GM18951 (cell line): ENCODE data around the gene ATRNL1.

Experiments used
- POLR2A ChIP-seq: IDR thresholded peaks from 4 replicates; pipeline ENCODE4 v1.6.1; 2011; ENCODE audit warnings: mild to moderate bottlenecking; ENCODE audit not compliant: insufficient read length, insufficient read depth; ENCODE audit errors: extremely low read depth
- in situ Hi-C: fragments of 300-500 bp; cut with MboI; formaldehyde crosslinking; loops from one replicate; pipeline ENCODE4 v1.12.0; 2022; ENCODE audit warnings: low sequenced_read_pairs, mixed read lengths, inconsistent platforms; ENCODE audit not compliant: unreplicated experiment

Gene ATRNL1

GRCh38 chr10:115903207-115903606 is 810.0 kb downstream of the ATRNL1 start:
- in situ Hi-C loops: no loop called here
- no peak for TF ChIP-seq POLR2A

GRCh38 chr10:115903845-115904244 is 810.7 kb downstream of the ATRNL1 start:
- in situ Hi-C loops: no loop called here
- TF ChIP-seq POLR2A: no peak

- TF ChIP-seq POLR2A: no peak
- in situ Hi-C loops: no loop called here
Observed at GRCh38 chr10:115909037-115909436, 815.9 kb downstream of the ATRNL1 start.

GRCh38 chr10:115909962-115910731 is 817.0 kb downstream of the ATRNL1 start:
- in situ Hi-C loops: no loop called here
- no peak for TF ChIP-seq POLR2A

- no peak for TF ChIP-seq POLR2A
- in situ Hi-C loops: no loop called here
Observed at GRCh38 chr10:115914475-115914874, 821.3 kb downstream of the ATRNL1 start.

- in situ Hi-C loops: no loop called here
- TF ChIP-seq POLR2A: no peak
Observed at GRCh38 chr10:115915429-115915828, 822.3 kb downstream of the ATRNL1 start.

- in situ Hi-C loops: no loop called here
- no peak for TF ChIP-seq POLR2A
Observed at GRCh38 chr10:115918812-115919211, 825.6 kb downstream of the ATRNL1 start.

- in situ Hi-C loops: no loop called here
- TF ChIP-seq POLR2A: no peak
Observed at GRCh38 chr10:115921795-115922194, 828.6 kb downstream of the ATRNL1 start.

GRCh38 chr10:115931309-115931708 is 838.1 kb downstream of the ATRNL1 start:
- in situ Hi-C loops: no loop called here
- TF ChIP-seq POLR2A: no peak

- in situ Hi-C loops: no loop called here
- TF ChIP-seq POLR2A: no peak
Observed at GRCh38 chr10:115932099-115932498, 838.9 kb downstream of the ATRNL1 start.

- in situ Hi-C loops: no loop called here
- TF ChIP-seq POLR2A: no peak
Observed at GRCh38 chr10:115933098-115933497, 839.9 kb downstream of the ATRNL1 start.

GRCh38 chr10:115935731-115936130 is 842.6 kb downstream of the ATRNL1 start:
- in situ Hi-C loops: no loop called here
- no peak for TF ChIP-seq POLR2A

GRCh38 chr10:115936926-115937767 is 844.0 kb downstream of the ATRNL1 start:
- TF ChIP-seq POLR2A: no peak
- in situ Hi-C loops: no loop called here

GRCh38 chr10:115937768-115938056 is 844.5 kb downstream of the ATRNL1 start:
- no peak for TF ChIP-seq POLR2A
- in situ Hi-C loops: no loop called here
